Keratinocyte (primary cell): ENCODE measurements around the gene FBXL17.

ENCODE experiments used
- CTCF ChIP-seq, 3 experiments: IDR thresholded peaks in 1 of 3; conservative IDR thresholded peaks in 1 of 3; optimal IDR thresholded peaks in 1 of 3; 2 replicates in 2 of 3; 3 replicates in 1 of 3; pipeline versions ENCODE3 to v1.5.1; 2011; ENCODE audit warnings: low read length in 3 of 3, mild to moderate bottlenecking in 3 of 3, moderate library complexity in 2 of 3, control low read depth in 1 of 3, inconsistent platforms in 1 of 3; ENCODE audit not compliant: insufficient read depth in 2 of 3; ENCODE audit errors: extremely low read depth in 1 of 3
- EZH2 ChIP-seq: IDR thresholded peaks from one replicate; pipeline ENCODE4 v1.6.1; 2012; ENCODE audit warnings: inconsistent platforms, mild to moderate bottlenecking, low read length, moderate library complexity

GRCh38 chr5:108369167-108369566, 12.7 kb downstream of the FBXL17 start:
- TF ChIP-seq CTCF (optimal IDR thresholded peaks at IDR 0.05 in 1 of 3, IDR thresholded peaks at IDR 0.05 in 1 of 3, conservative IDR thresholded peaks at IDR 0.05 in 1 of 3; ENCODE audit: extremely low read depth in 1 of 3, insufficient read depth in 2 of 3, low read length in 3 of 3) (no peak), EZH2 (no peak)
